Duodenal mucosa (tissue), 2 donors: Measurements from ENCODE around the gene PPM1G.

Source experiments
- H3K27ac ChIP-seq: one replicate; pipeline ENCODE4 v1.7.0; 2013; ENCODE audit warnings: low read depth, low read length
- H3K27me3 ChIP-seq, 2 donors: one replicate each; pipeline ENCODE4 v1.7.0; 2013; ENCODE audit warnings: low read length in 2 of 2, control low read depth in 1 of 2; ENCODE audit not compliant: insufficient read depth in 2 of 2, control insufficient read depth in 1 of 2
- H3K36me3 ChIP-seq, 2 donors: one replicate each; pipeline ENCODE4 v1.7.0; 2013; ENCODE audit warnings: low read length in 2 of 2, control low read depth in 1 of 2; ENCODE audit not compliant: insufficient read depth in 2 of 2, control insufficient read depth in 1 of 2
- H3K4me1 ChIP-seq, 2 donors: one replicate each; pipeline ENCODE4 v1.7.0; 2013; ENCODE audit warnings: low read length in 2 of 2, control low read depth in 1 of 2; ENCODE audit not compliant: insufficient read depth in 2 of 2, control insufficient read depth in 1 of 2
- H3K4me3 ChIP-seq, 2 donors: one replicate each; pipeline ENCODE4 v1.7.0; 2013; ENCODE audit warnings: low read length in 2 of 2, low read depth in 1 of 2
- H3K9ac ChIP-seq, 2 donors: one replicate each; pipeline ENCODE4 v1.7.0; 2013; ENCODE audit warnings: low read length in 2 of 2, low read depth in 1 of 2
- H3K9me3 ChIP-seq, 2 donors: one replicate each; pipeline ENCODE4 v1.7.0; 2013; ENCODE audit warnings: low read length in 2 of 2, control low read depth in 1 of 2; ENCODE audit not compliant: control insufficient read depth in 1 of 2

The PPM1G gene

DNA sequence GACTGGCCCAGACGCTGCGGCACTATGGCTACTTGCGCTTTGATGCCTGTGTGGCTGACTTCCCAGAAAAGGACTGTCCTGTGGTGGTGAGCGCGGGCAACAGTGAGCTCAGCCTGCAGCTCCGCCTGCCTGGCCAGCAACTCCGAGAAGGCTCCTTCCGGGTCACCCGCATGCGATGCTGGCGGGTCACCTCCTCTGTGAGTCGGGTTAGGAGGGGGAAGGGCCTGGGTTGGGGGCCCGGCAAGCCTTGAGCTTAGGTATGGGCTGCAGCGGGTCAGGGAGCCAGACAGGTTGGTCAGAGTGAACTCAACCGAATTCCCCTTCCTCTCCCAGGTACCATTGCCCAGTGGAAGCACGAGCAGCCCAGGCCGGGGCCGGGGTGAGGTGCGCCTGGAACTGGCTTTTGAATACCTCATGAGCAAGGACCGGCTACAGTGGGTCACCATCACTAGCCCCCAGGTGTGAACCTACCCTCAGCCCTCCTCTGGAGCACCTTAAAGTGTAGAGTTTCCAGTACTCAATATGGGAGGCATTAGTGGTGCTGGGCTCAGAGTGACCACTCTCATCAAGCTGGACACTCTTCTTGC lies 33.8 kb downstream of the PPM1G start:
- H3K4me3 ChIP-seq, result no peak overlapping the region
- H3K4me1 ChIP-seq, result peaks cover 35% of the 10 kb centered on the region in 2 donors
- peaks cover 47 to 61% of the 10 kb centered on the region in 2 donors for H3K36me3 ChIP-seq
- no peaks in the 10 kb centered on the region for H3K9me3 ChIP-seq
- no peak overlapping the region for H3K9ac ChIP-seq
- H3K27ac ChIP-seq, result no peak overlapping the region
- H3K27me3 ChIP-seq, result no peaks in the 10 kb centered on the region

DNA sequence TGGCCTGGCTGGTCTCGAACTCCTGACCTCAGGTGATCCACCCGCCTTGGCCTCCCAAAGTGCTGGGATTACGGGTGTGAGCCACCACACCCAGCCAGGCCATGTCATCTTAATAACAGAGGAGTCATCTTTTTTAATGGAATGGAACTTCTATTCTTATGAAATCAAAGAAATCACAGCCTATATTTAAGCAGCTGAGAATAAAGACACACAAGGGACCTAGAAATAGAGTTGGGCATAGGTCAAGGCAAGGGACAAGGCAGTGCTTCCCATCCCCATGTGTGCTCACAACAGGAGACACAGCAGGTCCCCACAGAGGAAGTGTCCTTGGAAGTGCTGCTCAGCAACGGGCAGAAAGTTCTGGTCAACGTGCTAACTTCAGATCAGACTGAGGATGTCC lies 35.8 kb downstream of the PPM1G start:
- Histone ChIP-seq H3K4me1 (peaks cover 30 to 31% of the 10 kb centered on the region in 2 donors), H3K4me3 (no peak overlapping the region), H3K36me3 (peaks cover 49 to 62% of the 10 kb centered on the region in 2 donors), H3K27ac (no peak overlapping the region), H3K27me3 (no peaks in the 10 kb centered on the region), H3K9ac (no peak overlapping the region), H3K9me3 (no peaks in the 10 kb centered on the region)

DNA sequence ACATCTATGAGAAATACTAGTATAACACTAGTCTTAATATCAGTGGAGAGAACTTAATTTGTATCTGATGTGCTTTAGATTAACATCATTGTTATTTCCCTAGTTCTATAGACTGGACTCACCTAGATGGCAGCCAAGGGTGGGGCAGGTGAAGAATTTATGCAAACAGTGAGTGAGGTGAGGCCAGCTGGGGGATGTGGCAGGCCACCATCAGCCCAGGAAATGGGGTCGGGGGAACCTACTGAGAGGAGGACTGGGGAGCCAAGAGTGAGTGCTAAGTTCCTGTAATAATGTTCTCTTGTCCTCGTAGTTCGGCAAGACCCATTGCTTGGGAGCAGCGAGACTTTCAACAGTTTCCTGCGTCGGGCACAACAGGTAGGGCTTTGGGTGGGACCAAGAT lies 36.5 kb downstream of the PPM1G start:
- no peak overlapping the region for H3K4me3 ChIP-seq
- H3K9ac ChIP-seq, result no peak overlapping the region
- no peaks in the 10 kb centered on the region for H3K9me3 ChIP-seq
- no peak overlapping the region for H3K27ac ChIP-seq
- H3K36me3 ChIP-seq, result peaks cover 51 to 62% of the 10 kb centered on the region in 2 donors
- peaks cover 28 to 33% of the 10 kb centered on the region in 2 donors for H3K4me1 ChIP-seq
- H3K27me3 ChIP-seq, result no peaks in the 10 kb centered on the region

GRCh38 chr2:27370816-27371620 lies 38.4 kb downstream of the PPM1G start:
- Histone ChIP-seq H3K36me3 (peaks cover 50 to 62% of the 10 kb centered on the region in 2 donors), H3K9ac (peak overlapping the region; percentile 89 to 96), H3K4me3 (peak overlapping the region; percentile 94 to 98), H3K9me3 (no peaks in the 10 kb centered on the region), H3K4me1 (peaks cover 28 to 29% of the 10 kb centered on the region in 2 donors), H3K27me3 (no peaks in the 10 kb centered on the region), H3K27ac (peak overlapping the region; percentile 77)

- Histone ChIP-seq H3K4me3 (peak within 1 kb of the TSS; percentile 94 to 98), H3K9me3 (no peaks in the 10 kb centered on the region), H3K9ac (peak within 1 kb of the TSS; percentile 89 to 97), H3K27ac (peak within 1 kb of the TSS; percentile 88), H3K4me1 (peaks cover 28 to 29% of the 10 kb centered on the region in 2 donors), H3K36me3 (peaks cover 45 to 61% of the 10 kb centered on the region in 2 donors), H3K27me3 (no peaks in the 10 kb centered on the region)
Measured at GRCh38 chr2:27370026-27370815, 39.2 kb downstream of the PPM1G start, which contains the start of the genes EIF2B4 and SNX17. TSS of gene EIF2B4 (minus strand) at chr2:27370338. CDS start at chr2:27370314, 24 bp downstream. TSS of gene SNX17 (plus strand) at chr2:27370616. CDS start at chr2:27370744, 128 bp downstream.

- H3K27ac ChIP-seq, result peak overlapping the region; percentile 88
- H3K9ac ChIP-seq, result peak overlapping the region; percentile 89 to 97
- no peaks in the 10 kb centered on the region for H3K9me3 ChIP-seq
- peaks cover 28 to 29% of the 10 kb centered on the region in 2 donors for H3K4me1 ChIP-seq
- H3K27me3 ChIP-seq, result no peaks in the 10 kb centered on the region
- H3K4me3 ChIP-seq, result peak overlapping the region; percentile 90 to 94
- H3K36me3 ChIP-seq, result peaks cover 42 to 59% of the 10 kb centered on the region in 2 donors
Measured at GRCh38 chr2:27369471-27370025, 39.8 kb downstream of the PPM1G start.

DNA sequence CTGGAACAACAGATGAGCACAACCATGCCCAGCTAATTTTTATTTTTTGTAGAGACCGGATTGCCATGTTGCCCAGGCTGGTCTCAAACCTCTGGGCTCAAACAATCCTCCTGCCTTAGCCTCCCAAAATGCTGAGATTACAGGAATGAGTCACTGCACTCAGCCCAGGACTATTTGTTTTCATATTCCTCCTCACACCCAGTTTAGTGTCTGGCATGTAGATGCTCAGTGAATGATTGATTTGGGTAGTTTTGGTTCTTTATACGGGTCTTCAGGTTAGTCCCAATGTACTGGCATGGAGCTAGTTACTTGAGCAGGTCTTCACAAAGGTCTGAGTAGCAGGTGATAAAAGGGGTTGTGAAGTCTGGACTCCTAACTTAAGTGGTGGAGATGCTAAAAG lies 45.5 kb downstream of the PPM1G start:
- Histone ChIP-seq H3K4me3 (no peak overlapping the region), H3K36me3 (peaks cover 28 to 50% of the 10 kb centered on the region in 2 donors), H3K9ac (no peak overlapping the region), H3K27me3 (no peaks in the 10 kb centered on the region), H3K4me1 (peaks cover 4 to 5% of the 10 kb centered on the region in 2 donors), H3K27ac (no peak overlapping the region), H3K9me3 (no peaks in the 10 kb centered on the region)

DNA sequence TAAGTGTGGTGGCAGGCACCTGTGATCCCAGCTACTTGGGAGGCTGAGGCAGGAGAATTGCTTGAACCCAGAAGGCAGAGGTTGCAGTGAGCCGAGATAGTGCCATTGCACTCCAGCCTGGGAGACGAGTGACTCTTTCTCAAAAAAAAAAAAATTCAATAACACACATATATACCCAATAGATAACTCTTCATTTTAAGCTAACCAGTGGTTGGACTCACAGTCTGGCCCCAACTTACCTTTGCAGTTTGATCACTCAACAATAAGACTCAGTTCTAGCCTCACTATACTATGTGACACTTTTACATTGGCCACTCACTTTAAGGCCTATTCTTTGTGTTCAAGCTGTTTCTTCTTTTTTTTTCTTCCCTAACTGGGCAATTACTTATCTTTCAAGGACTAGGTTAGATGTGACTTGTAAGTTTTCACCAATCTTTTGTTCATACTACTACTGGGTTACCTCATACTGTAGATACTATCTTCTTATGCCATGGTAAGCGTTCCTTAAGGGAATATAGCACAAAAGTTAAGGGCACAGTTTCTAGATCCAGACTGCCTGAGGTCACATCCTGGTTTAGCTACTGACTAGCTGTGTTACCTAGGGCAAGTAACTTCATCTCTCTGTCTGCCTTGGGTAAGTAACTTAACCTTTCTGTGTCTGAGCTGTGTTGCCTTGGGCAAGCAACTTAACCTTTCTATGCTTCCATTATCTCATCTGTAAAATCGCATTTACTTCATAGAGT lies 46.5 kb downstream of the PPM1G start:
- Histone ChIP-seq H3K9me3 (no peaks in the 10 kb centered on the region), H3K9ac (no peak overlapping the region), H3K27ac (no peak overlapping the region), H3K4me3 (no peak overlapping the region), H3K27me3 (no peaks in the 10 kb centered on the region), H3K36me3 (peaks cover 20 to 40% of the 10 kb centered on the region in 2 donors), H3K4me1 (peaks cover 3 to 4% of the 10 kb centered on the region in 2 donors)

DNA sequence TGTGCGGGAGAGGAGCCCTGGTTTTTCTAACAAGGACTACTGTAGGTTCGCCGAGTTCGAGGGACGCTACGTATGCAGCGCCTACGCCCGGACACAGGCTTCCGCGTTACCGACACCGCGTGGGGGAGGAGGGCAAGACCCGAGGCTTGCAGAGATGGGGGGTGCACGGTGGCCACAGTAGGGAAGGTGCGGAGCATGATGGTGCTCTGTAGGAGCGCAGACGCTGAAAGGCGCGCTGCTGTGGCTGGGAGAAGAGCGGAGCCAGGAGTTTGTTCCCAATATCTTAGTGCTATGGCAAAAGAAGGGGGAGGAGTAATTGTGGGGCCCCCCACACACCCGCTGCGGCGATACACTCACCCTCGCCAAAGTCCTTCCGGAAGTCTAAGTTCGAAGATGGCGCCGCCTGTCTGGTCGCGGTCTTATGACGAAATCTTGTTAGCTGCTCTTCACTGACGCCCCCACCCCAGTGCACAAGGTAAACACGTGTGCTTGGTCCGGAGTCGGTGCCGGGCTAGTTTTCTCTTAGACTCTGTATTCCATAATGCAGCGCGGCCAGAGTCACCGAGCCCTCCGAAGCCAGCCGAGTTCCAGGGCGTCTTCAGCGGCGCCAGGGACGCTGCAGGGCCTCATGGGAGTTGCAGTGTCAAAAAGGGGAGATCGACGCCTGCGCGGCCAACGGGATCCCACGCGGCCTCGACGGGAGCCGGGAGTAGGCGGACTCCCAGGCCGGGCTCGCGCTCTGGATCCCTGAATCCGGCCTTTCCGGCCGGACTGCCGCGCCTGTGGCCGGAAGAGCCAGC lies 52.8 kb downstream of the PPM1G start, which contains the start of gene GTF3C2:
TSS of gene GTF3C2 (minus strand) at position 383 of the 800 bp plus-strand sequence. CDS start 13,210 bp downstream, outside the sequence.
- Histone ChIP-seq H3K27me3 (no peaks in the 10 kb centered on the region), H3K9me3 (no peaks in the 10 kb centered on the region), H3K4me3 (peak within 1 kb of the TSS; percentile 97 to 98), H3K9ac (peak within 1 kb of the TSS; percentile 94), H3K27ac (peak within 1 kb of the TSS; percentile 93), H3K36me3 (no peaks in the 10 kb centered on the region), H3K4me1 (peaks cover 26 to 27% of the 10 kb centered on the region in 2 donors)
